Measurements from ENCODE around the gene ANKRD49. TPM values are rescaled to one million over a fixed set of nuclear protein-coding genes. Genes with fewer than 3 reads are reported as not detected.
A peak's percentile ranks its signal among the peaks of the same experiment; 100 is the strongest.

Gene ANKRD49
- total RNA-seq, 1 experiment from 2014 or later: 10.1 TPM

DNA sequence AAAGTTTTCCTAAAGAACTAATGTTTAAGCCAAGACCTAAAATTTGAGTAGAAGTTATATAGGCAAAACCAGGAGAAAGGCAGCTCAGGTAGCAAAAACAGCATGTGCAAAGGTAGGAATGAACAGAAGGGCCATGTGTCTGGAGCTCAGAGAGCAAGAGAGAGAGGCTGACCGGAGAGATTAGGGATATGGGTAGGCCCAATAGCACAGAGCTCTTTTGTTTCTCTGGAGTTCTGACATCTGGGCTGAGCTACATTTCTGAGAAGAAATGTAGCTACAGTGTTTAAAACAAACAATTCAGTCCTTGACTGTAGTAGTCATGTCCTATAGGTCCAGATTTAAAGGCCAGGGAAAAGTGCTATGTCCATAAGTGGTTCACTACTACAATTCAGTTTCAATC, 22.9 kb downstream of the ANKRD49 start:
- CTCF ChIA-PET: interaction anchor here (1.2 kb wide), 1 partner anchor 621 kb away, joined by 3 read pairs; no protein-coding TSS in a partner anchor
- no peak overlapping the region for H3K27ac Mint-ChIP-seq (ENCODE audit: unreplicated experiment)
- peaks cover 9% of the 10 kb centered on the region for H3K36me3 Mint-ChIP-seq (ENCODE audit: insufficient read depth, unreplicated experiment)
- intact Hi-C loops (cut with micrococcal nuclease; ENCODE audit: unreplicated experiment): loop anchor here (10.0 kb wide), 1 partner anchor 378 kb away; no protein-coding TSS in a partner anchor
- H3K4me1 Mint-ChIP-seq (ENCODE audit: low read depth, unreplicated experiment): no peaks in the 10 kb centered on the region
- H3K27me3 Mint-ChIP-seq (ENCODE audit: unreplicated experiment): no peaks in the 10 kb centered on the region
- TF ChIP-seq, protein P1, sequence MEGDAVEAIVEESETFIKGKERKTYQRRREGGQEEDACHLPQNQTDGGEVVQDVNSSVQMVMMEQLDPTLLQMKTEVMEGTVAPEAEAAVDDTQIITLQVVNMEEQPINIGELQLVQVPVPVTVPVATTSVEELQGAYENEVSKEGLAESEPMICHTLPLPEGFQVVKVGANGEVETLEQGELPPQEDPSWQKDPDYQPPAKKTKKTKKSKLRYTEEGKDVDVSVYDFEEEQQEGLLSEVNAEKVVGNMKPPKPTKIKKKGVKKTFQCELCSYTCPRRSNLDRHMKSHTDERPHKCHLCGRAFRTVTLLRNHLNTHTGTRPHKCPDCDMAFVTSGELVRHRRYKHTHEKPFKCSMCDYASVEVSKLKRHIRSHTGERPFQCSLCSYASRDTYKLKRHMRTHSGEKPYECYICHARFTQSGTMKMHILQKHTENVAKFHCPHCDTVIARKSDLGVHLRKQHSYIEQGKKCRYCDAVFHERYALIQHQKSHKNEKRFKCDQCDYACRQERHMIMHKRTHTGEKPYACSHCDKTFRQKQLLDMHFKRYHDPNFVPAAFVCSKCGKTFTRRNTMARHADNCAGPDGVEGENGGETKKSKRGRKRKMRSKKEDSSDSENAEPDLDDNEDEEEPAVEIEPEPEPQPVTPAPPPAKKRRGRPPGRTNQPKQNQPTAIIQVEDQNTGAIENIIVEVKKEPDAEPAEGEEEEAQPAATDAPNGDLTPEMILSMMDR (IDR thresholded peaks at IDR 0.05; ENCODE audit: unreplicated experiment): no peak
- no peak for DNase-seq
- H3K4me3 Mint-ChIP-seq (ENCODE audit: low read depth, unreplicated experiment): no peak overlapping the region
- no peaks in the 10 kb centered on the region for H3K9me3 Mint-ChIP-seq (ENCODE audit: low read depth, unreplicated experiment)
- no TSS peak for BruUV-seq (replicated peaks)

DNA sequence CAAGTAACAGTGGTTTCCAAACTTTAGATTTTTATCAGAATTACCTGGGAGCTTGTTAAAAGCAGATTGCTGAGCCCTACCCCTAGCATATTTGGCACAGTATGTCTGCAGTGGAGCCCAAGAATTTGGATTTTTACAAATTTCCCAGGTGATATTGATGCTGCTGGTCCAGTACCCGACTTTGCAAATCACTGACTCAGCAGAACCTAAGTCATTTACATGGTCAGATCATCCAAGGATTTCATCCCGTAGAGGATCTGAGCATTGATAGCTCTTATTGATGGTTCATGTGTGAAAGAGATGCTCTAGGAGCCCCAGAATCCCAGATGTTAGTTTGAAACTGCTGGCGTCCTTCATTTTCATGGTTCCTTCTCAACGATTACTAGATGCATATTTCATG, 24.5 kb downstream of the ANKRD49 start:
- H3K27me3 Mint-ChIP-seq (ENCODE audit: unreplicated experiment): no peaks in the 10 kb centered on the region
- DNase-seq: no peak
- H3K4me1 Mint-ChIP-seq (ENCODE audit: low read depth, unreplicated experiment): no peaks in the 10 kb centered on the region
- no TSS peak for BruUV-seq (replicated peaks)
- CTCF ChIA-PET: no interaction called here
- no peak overlapping the region for H3K4me3 Mint-ChIP-seq (ENCODE audit: low read depth, unreplicated experiment)
- H3K36me3 Mint-ChIP-seq (ENCODE audit: insufficient read depth, unreplicated experiment): no peaks in the 10 kb centered on the region
- intact Hi-C loops (cut with micrococcal nuclease; ENCODE audit: unreplicated experiment): loop anchor here (2.0 to 10.0 kb wide), 2 partner anchors 85 to 377 kb away; no protein-coding TSS in a partner anchor
- no peaks in the 10 kb centered on the region for H3K9me3 Mint-ChIP-seq (ENCODE audit: low read depth, unreplicated experiment)
- TF ChIP-seq, protein P1 (IDR thresholded peaks at IDR 0.05; ENCODE audit: unreplicated experiment): no peak
- H3K27ac Mint-ChIP-seq (ENCODE audit: unreplicated experiment): no peak overlapping the region

DNA sequence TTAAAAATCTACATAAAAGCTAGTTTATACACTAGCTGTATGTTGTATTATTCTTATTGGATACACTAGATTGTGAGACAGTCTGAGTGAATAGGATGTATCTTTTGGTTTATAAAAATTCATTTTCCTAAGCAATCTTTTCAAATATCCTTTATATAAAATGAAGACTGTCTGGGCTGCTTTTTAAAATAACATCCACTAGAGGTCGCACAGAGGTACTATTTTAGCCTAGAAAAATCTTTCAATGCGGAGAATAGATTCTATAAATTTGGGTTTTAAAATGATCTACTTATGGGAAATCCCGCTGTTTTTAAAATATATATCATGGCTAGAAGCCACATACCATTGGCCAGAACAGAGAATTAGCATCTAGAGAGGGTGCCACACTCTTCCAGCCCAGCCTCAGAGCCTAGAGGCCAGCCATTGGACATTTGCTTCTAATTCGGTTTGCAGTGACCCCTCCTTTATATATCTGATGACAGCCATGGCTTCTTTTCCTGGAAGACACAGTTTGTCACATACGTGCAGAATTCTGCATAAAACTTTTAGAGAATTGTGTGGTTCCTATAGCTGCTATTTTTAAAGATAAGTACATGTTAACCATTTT, 25.8 kb downstream of the ANKRD49 start:
- Mint-ChIP-seq H3K4me1 (ENCODE audit: low read depth, unreplicated experiment) (no peaks in the 10 kb centered on the region), H3K27ac (ENCODE audit: unreplicated experiment) (no peak overlapping the region), H3K9me3 (ENCODE audit: low read depth, unreplicated experiment) (no peaks in the 10 kb centered on the region), H3K36me3 (ENCODE audit: insufficient read depth, unreplicated experiment) (no peaks in the 10 kb centered on the region), H3K27me3 (ENCODE audit: unreplicated experiment) (no peaks in the 10 kb centered on the region), H3K4me3 (ENCODE audit: low read depth, unreplicated experiment) (no peak overlapping the region)
- TF ChIP-seq, protein P1 (IDR thresholded peaks at IDR 0.05; ENCODE audit: unreplicated experiment): peak; percentile 19
- no peak for DNase-seq
- intact Hi-C loops (cut with micrococcal nuclease; ENCODE audit: unreplicated experiment): loop anchor here (2.0 to 10.0 kb wide), 3 partner anchors 23 to 375 kb away; partner anchors contain the start of gene FUT4
- CTCF ChIA-PET: interaction anchor here (0.6 to 1.4 kb wide), 2 partner anchors 68 to 384 kb away, joined by 3 to 4 read pairs; no protein-coding TSS in a partner anchor
- no TSS peak for BruUV-seq (replicated peaks)

DNA sequence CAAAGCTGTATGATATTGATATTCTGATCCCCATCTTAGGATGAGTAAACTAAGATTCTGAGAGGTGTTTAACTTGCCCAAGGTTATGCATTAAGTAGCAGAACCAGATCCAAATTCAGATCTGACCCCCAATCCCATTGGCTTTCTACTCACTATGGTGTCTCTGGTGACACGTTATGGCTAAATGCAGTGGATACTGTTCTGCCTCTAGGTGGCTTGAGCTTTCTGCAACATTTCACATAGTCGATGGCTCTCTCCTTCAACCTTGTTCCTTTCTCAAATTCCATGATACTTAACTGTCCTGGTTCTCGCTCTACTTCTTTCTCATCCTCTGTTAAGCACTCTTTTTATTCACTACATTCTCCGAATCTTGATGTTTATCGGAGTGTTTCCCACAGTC, 27.9 kb downstream of the ANKRD49 start:
- Mint-ChIP-seq H3K4me3 (ENCODE audit: low read depth, unreplicated experiment) (no peak overlapping the region), H3K27me3 (ENCODE audit: unreplicated experiment) (no peaks in the 10 kb centered on the region), H3K9me3 (ENCODE audit: low read depth, unreplicated experiment) (no peaks in the 10 kb centered on the region), H3K4me1 (ENCODE audit: low read depth, unreplicated experiment) (peaks cover 12% of the 10 kb centered on the region), H3K36me3 (ENCODE audit: insufficient read depth, unreplicated experiment) (peaks cover 4% of the 10 kb centered on the region), H3K27ac (ENCODE audit: unreplicated experiment) (no peak overlapping the region)
- TF ChIP-seq, protein P1 (IDR thresholded peaks at IDR 0.05; ENCODE audit: unreplicated experiment): no peak
- BruUV-seq (replicated peaks): no TSS peak
- CTCF ChIA-PET: interaction anchor here (1.0 kb wide), 2 partner anchors 22 to 81 kb away, joined by 3 to 5 read pairs; partner anchors contain the start of gene FUT4
- no peak for DNase-seq
- intact Hi-C loops (cut with micrococcal nuclease; ENCODE audit: unreplicated experiment): loop anchor here (2.0 kb wide), 1 partner anchor 21 kb away; the partner anchor contains the start of gene FUT4

Data from Calu3 (cell line).